Activated naive CD8-positive, alpha-beta T cell treated with anti-CD3 and anti-CD28 coated beads for 36 hours (primary cell): ENCODE measurements around the gene SLC9C2. TPM values are rescaled to one million over a fixed set of nuclear protein-coding genes. Genes with fewer than 3 reads are reported as not detected.
"Not testable (repeated sequence)": the region's sequence is repeated elsewhere in the genome, so short reads cannot be mapped to it uniquely, and the experiment has no call there.

ENCODE experiments used
- DNase-seq: peaks from one replicate; pipeline ENCODE4 v3.0.0; 2021
- H3K27ac Mint-ChIP-seq: one replicate; pipeline ENCODE4 v1.8.0; 2022; ENCODE audit warnings: mild to moderate bottlenecking, moderate library complexity, mixed read lengths
- H3K27me3 Mint-ChIP-seq: one replicate; pipeline ENCODE4 v1.8.0; 2022; ENCODE audit warnings: mild to moderate bottlenecking, mixed read lengths
- H3K36me3 Mint-ChIP-seq: one replicate; pipeline ENCODE4 v1.8.0; 2021; ENCODE audit warnings: mild to moderate bottlenecking, mixed read lengths
- H3K4me1 Mint-ChIP-seq: one replicate; pipeline ENCODE4 v1.8.0; 2021; ENCODE audit warnings: mixed read lengths
- H3K4me3 Mint-ChIP-seq: one replicate; pipeline ENCODE4 v1.8.0; 2022; ENCODE audit warnings: mild to moderate bottlenecking, moderate library complexity, mixed read lengths
- H3K9me3 Mint-ChIP-seq: one replicate; pipeline ENCODE4 v1.8.0; 2022; ENCODE audit warnings: mixed read lengths
- total RNA-seq, 2 experiments: library from RNA; stranded (reverse); gene quantifications; one replicate each; pipeline ENCODE4 v1.2.3, GENCODE V29; 2021

SLC9C2 gene
- total RNA-seq, 2 experiments from 2014 or later: not detected

GRCh38 chr1:173474780-173475421, 128.0 kb downstream of the SLC9C2 start:
- Mint-ChIP-seq H3K4me1 (peaks cover 39% of the 10 kb centered on the region), H3K9me3 (peaks cover 18% of the 10 kb centered on the region), H3K36me3 (peaks cover 45% of the 10 kb centered on the region)
- DNase-seq, H3K4me3 Mint-ChIP-seq, H3K27ac Mint-ChIP-seq, H3K27me3 Mint-ChIP-seq: not testable (repeated sequence)

DNA sequence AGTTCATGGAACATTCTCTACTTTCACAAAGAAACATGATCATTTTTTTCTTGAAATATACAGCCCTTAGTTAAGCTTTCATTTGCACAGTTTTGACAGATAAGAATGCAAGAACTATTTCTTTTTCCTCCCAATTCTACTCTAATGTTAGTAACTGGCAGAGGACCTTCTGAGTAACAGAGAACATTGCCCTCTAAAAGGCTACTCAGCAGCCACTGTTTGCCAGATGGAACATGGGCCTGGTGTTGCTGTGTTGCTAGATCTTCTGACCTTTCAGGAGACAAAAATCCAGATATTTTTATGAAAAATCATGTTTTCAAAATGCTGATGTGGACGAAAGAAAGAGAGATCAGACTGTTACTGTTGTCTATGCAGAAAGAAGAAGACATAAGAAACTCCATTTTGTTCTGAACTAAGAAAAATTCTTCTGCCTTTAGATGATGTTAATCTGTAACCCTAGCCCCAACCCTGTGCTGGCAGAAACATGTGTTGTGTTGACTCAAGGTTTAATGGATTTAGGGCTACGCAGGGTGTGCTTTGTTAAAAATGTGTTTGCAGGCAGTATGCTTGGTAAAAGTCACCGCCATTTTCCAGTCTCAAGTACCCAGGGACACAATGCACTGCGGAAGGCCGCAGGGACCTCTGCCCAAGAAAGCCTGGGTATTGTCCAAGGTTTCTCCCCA, 128.6 kb downstream of the SLC9C2 start:
- H3K27ac Mint-ChIP-seq: no peak overlapping the region
- H3K36me3 Mint-ChIP-seq: peaks cover 42% of the 10 kb centered on the region
- no peak for DNase-seq
- peaks cover 33% of the 10 kb centered on the region for H3K4me1 Mint-ChIP-seq
- no peaks in the 10 kb centered on the region for H3K27me3 Mint-ChIP-seq
- peaks cover 21% of the 10 kb centered on the region for H3K9me3 Mint-ChIP-seq
- no peak overlapping the region for H3K4me3 Mint-ChIP-seq

- H3K4me1 Mint-ChIP-seq: peaks cover 28% of the 10 kb centered on the region
- H3K36me3 Mint-ChIP-seq: peaks cover 44% of the 10 kb centered on the region
- no peak overlapping the region for H3K4me3 Mint-ChIP-seq
- H3K27me3 Mint-ChIP-seq: no peaks in the 10 kb centered on the region
- no peak overlapping the region for H3K27ac Mint-ChIP-seq
- no peak for DNase-seq
- H3K9me3 Mint-ChIP-seq: peaks cover 21% of the 10 kb centered on the region
Measured at GRCh38 chr1:173473599-173474011, 129.3 kb downstream of the SLC9C2 start.

GRCh38 chr1:173470608-173471007, 132.3 kb downstream of the SLC9C2 start:
- Mint-ChIP-seq H3K27me3 (no peaks in the 10 kb centered on the region), H3K4me1 (peaks cover 19% of the 10 kb centered on the region), H3K4me3 (no peak overlapping the region), H3K9me3 (peaks cover 24% of the 10 kb centered on the region), H3K27ac (no peak overlapping the region), H3K36me3 (peaks cover 59% of the 10 kb centered on the region)
- no peak for DNase-seq

- H3K27ac Mint-ChIP-seq: no peak overlapping the region
- H3K4me3 Mint-ChIP-seq: no peak overlapping the region
- peaks cover 66% of the 10 kb centered on the region for H3K36me3 Mint-ChIP-seq
- H3K27me3 Mint-ChIP-seq: no peaks in the 10 kb centered on the region
- H3K9me3 Mint-ChIP-seq: peaks cover 26% of the 10 kb centered on the region
- peaks cover 12% of the 10 kb centered on the region for H3K4me1 Mint-ChIP-seq
- DNase-seq: no peak
Measured at GRCh38 chr1:173469656-173470055, 133.2 kb downstream of the SLC9C2 start.

DNA sequence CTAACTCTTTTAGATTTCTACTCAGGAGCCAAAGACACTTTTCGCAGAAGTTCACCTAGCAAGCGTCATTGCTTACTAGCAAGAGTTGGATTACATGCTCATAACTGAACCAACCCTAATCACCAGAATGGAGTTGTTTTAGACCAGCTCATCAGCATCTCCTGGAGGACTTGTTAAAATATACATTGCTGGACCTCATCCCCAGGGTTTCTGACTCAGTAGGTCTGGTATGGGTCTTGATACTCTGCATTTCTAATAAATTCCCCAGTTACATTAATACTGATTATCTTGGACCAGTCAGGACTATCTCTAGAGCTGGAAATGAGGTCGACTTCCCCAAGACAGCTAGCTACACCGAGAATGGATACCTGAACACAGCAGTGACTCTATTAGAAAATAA, 135.4 kb downstream of the SLC9C2 start:
- H3K4me1 Mint-ChIP-seq: peaks cover 1% of the 10 kb centered on the region
- H3K27me3 Mint-ChIP-seq: no peaks in the 10 kb centered on the region
- no peak overlapping the region for H3K27ac Mint-ChIP-seq
- no peak overlapping the region for H3K4me3 Mint-ChIP-seq
- peaks cover 43% of the 10 kb centered on the region for H3K9me3 Mint-ChIP-seq
- peaks cover 79% of the 10 kb centered on the region for H3K36me3 Mint-ChIP-seq
- no peak for DNase-seq

DNA sequence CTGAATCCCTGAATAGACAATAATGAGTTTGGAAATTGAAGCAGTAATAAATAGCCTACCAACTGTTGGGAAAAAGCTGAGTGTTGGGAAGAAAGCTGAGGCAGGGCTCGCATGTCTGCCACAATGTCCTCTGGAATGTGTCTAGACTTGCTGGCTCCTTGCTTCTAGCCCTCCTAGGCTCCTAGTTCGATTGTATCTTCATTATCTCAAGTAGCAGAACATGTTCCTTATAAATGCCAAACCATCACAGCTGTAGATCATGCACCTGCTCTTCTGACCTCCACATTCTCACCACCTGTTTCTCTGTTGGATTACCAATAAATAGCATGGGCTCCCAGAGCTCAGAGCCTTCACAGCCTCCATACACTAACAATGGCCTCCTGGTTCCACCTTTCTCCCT, 138.7 kb downstream of the SLC9C2 start:
- Mint-ChIP-seq H3K9me3 (peaks cover 23% of the 10 kb centered on the region), H3K36me3 (peaks cover 69% of the 10 kb centered on the region)
- H3K4me1 Mint-ChIP-seq, H3K27me3 Mint-ChIP-seq, DNase-seq, H3K4me3 Mint-ChIP-seq, H3K27ac Mint-ChIP-seq: not testable (repeated sequence)

GRCh38 chr1:173462666-173463065, 140.2 kb downstream of the SLC9C2 start:
- peaks cover 63% of the 10 kb centered on the region for H3K36me3 Mint-ChIP-seq
- H3K27ac Mint-ChIP-seq, H3K27me3 Mint-ChIP-seq, H3K4me3 Mint-ChIP-seq, DNase-seq: not testable (repeated sequence)
- peaks cover 23% of the 10 kb centered on the region for H3K9me3 Mint-ChIP-seq
- H3K4me1 Mint-ChIP-seq: peaks cover 13% of the 10 kb centered on the region

DNA sequence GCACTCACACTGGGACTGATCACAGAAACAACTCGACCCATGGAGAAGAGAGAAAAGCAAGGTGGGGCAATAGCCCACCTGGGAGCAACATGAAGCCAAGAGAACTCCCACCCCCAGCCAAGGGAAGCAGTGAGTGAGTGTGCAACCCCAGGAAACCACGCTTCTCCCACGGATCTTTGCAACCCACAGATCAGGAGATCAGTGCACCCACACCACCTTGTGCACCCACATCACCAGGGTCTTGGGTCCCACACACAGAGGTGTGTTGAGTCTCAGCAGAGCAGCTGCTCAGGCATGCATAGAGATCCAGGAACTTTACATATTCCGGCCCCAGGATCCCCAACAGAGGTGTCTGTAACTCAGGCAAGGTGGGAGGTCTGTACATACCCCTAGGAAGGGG, 143.0 kb downstream of the SLC9C2 start:
- Mint-ChIP-seq H3K4me3 (no peak overlapping the region), H3K36me3 (peaks cover 63% of the 10 kb centered on the region), H3K4me1 (peaks cover 24% of the 10 kb centered on the region), H3K27ac (no peak overlapping the region), H3K9me3 (peaks cover 21% of the 10 kb centered on the region), H3K27me3 (no peaks in the 10 kb centered on the region)
- no peak for DNase-seq

DNA sequence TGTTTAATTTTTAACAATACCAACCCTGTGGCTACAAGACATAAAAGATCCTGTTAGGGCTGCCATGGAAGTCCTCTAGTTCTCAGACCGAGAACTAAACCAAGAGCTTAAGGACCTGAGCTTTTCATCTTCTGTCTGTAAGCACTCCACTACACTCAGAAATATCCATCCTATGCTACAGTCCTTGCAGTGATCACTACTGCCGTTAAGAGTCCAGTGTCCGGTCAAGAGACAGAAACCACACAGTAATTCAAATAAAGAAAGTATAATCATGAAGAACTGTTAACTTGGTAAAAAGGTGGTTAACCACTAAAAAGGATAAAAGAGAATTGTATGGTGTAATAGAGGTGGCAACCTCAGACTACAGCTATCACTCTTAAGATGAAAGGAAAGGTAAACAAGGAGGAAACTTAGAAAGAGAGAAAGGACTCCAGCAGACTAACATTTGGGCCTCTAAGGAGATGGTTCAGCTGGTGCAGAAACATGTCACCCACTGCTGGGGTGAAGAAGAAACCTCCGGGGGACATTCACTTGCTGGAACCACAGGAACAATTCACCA, 147.8 kb downstream of the SLC9C2 start:
- Mint-ChIP-seq H3K27me3 (no peaks in the 10 kb centered on the region), H3K27ac (no peak overlapping the region), H3K36me3 (peaks cover 31% of the 10 kb centered on the region), H3K4me1 (peaks cover 29% of the 10 kb centered on the region), H3K4me3 (no peak overlapping the region), H3K9me3 (peaks cover 2% of the 10 kb centered on the region)
- DNase-seq: no peak

- Mint-ChIP-seq H3K9me3 (peaks cover 2% of the 10 kb centered on the region), H3K36me3 (peaks cover 32% of the 10 kb centered on the region), H3K4me3 (no peak overlapping the region), H3K4me1 (peaks cover 23% of the 10 kb centered on the region), H3K27me3 (no peaks in the 10 kb centered on the region), H3K27ac (no peak overlapping the region)
- DNase-seq: no peak
Measured at GRCh38 chr1:173453982-173454381, 148.9 kb downstream of the SLC9C2 start.

DNA sequence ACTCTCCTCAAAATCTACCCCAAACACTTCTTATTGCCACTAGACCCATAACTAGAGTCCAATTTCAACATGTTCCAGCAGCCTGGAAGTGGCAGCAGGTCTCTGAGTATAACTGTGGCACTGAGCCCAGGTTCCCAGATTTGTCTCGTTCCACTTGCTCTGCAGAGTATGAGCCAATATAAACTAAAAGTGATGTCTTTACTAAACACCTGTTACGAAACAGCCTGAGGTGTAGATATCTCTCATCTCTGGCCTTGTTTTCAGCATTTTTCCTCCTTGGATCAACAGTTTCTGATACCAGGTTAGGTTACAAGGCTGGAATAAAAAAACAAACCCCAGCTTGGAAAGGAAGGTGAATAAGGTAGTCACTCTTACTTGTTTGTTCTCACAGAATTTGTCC, 150.9 kb downstream of the SLC9C2 start:
- Mint-ChIP-seq H3K4me1 (peaks cover 20% of the 10 kb centered on the region), H3K36me3 (peaks cover 38% of the 10 kb centered on the region), H3K27me3 (no peaks in the 10 kb centered on the region), H3K4me3 (no peak overlapping the region), H3K9me3 (peaks cover 4% of the 10 kb centered on the region), H3K27ac (no peak overlapping the region)
- DNase-seq: no peak

Other genes with a start within 250 kb of the SLC9C2 start
- gene PRDX6, start 125.7 kb downstream of the SLC9C2 start, total RNA-seq: 100 to 1,000 TPM; 168 to 175 TPM
- not detected for gene TEX50, start 32.3 kb upstream of the SLC9C2 start, total RNA-seq
- gene ANKRD45, start 66.8 kb upstream of the SLC9C2 start, total RNA-seq: under 1 TPM in 1 of 2 experiments, not detected in 1; 0.14 TPM
- 10 to 100 TPM; 12.1 to 12.9 TPM for gene KLHL20, start 111.9 kb upstream of the SLC9C2 start, total RNA-seq
- gene DARS2, start 221.6 kb upstream of the SLC9C2 start, total RNA-seq: 10 to 100 TPM; 47.0 to 48.1 TPM
- gene CENPL, start 221.8 kb upstream of the SLC9C2 start, total RNA-seq: 10 to 100 TPM; 30.7 to 34.2 TPM